ENCODE results near the gene PAEP.

- TF ChIP-seq GATA2 (IDR thresholded peaks at IDR 0.05; ENCODE audit: low read depth, low read length) (no peak), GATA3 (IDR thresholded peaks at IDR 0.05; ENCODE audit: low read depth, low read length) (no peak)
Measured at GRCh38 chr9:135596211-135596610, 34.7 kb downstream of the PAEP start.
